ENCODE measurements around the gene KCNK18. TPM values are rescaled to one million over a fixed set of nuclear protein-coding genes. Genes with fewer than 3 reads are reported as not detected.
A peak's percentile ranks its signal among the peaks of the same experiment; 100 is the strongest.

The KCNK18 gene
- total and polyA plus RNA-seq, 4 experiments from 2014 or later, result not detected

- no peak overlapping the region for H3K4me3 ChIP-seq (ENCODE audit: low read length in 2 of 2)
- Mint-ChIP-seq H3K9me3 (peaks cover 0 to 15% (median 4%) of the 10 kb centered on the region in 8 donors), H3K27ac (peak overlapping the region in 1 of 7 donors; percentile 66), H3K4me3 (peak overlapping the region; percentile 15 to 80 (median 64)), H3K36me3 (no peaks in the 10 kb centered on the region), H3K4me1 (peaks cover 15 to 44% (median 33%) of the 10 kb centered on the region in 4 donors), H3K27me3 (peaks cover 66 to 71% of the 10 kb centered on the region in 2 donors)
- H3K9me3 ChIP-seq (ENCODE audit: control insufficient read depth in 1 of 2, low read length in 2 of 2), result no peaks in the 10 kb centered on the region
- ChIA-PET POLR2A (ENCODE audit: partially characterized antibody) (no interaction called here), CTCF (ENCODE audit: partially characterized antibody) (interaction anchor here (5.7 kb wide), 1 partner anchor 13 kb away, joined by 55 read pairs; no protein-coding TSS in a partner anchor)
- intact Hi-C loops (cut with micrococcal nuclease), result no loop called here
- no peaks in the 10 kb centered on the region for H3K36me3 ChIP-seq (ENCODE audit: insufficient read depth, low read length)
- peaks cover 61% of the 10 kb centered on the region for H3K27me3 ChIP-seq (ENCODE audit: insufficient read depth, low read length)
- H3K27ac ChIP-seq (ENCODE audit: low read depth, low read length), result no peak overlapping the region
- no peak for DNase-seq
- H3K4me1 ChIP-seq (ENCODE audit: insufficient read depth, low read length), result peaks cover 26% of the 10 kb centered on the region
These were observed 34.9 kb upstream of the KCNK18 start for GRCh38 chr10:117162093-117163060.

GRCh38 chr10:117163061-117163953 lies 34.0 kb upstream of the KCNK18 start:
- H3K4me1 Mint-ChIP-seq, result peaks cover 17 to 50% (median 36%) of the 10 kb centered on the region in 4 donors
- Histone ChIP-seq H3K27me3 (ENCODE audit: insufficient read depth, low read length) (peaks cover 60% of the 10 kb centered on the region), H3K4me3 (ENCODE audit: low read length in 2 of 2) (no peak overlapping the region), H3K4me1 (ENCODE audit: insufficient read depth, low read length) (peaks cover 33% of the 10 kb centered on the region), H3K36me3 (ENCODE audit: insufficient read depth, low read length) (no peaks in the 10 kb centered on the region), H3K9me3 (ENCODE audit: control insufficient read depth in 1 of 2, low read length in 2 of 2) (no peaks in the 10 kb centered on the region), H3K27ac (ENCODE audit: low read depth, low read length) (no peak overlapping the region)
- intact Hi-C loops (cut with micrococcal nuclease), result no loop called here
- H3K9me3 Mint-ChIP-seq, result peaks cover 0 to 15% (median 4%) of the 10 kb centered on the region in 8 donors
- no peak overlapping the region for H3K27ac Mint-ChIP-seq
- DNase-seq, result no peak
- ChIA-PET CTCF (ENCODE audit: partially characterized antibody) (interaction anchor here (0.7 to 5.7 kb wide), 2 partner anchors 12 to 376 kb away, joined by 3 to 55 read pairs; no protein-coding TSS in a partner anchor), POLR2A (ENCODE audit: partially characterized antibody) (no interaction called here)
- H3K36me3 Mint-ChIP-seq, result no peaks in the 10 kb centered on the region
- H3K27me3 Mint-ChIP-seq, result peaks cover 63 to 68% of the 10 kb centered on the region in 2 donors
- H3K4me3 Mint-ChIP-seq, result peak overlapping the region in 4 of 8 donors; percentile 36 to 62 (median 55)

- POLR2A ChIA-PET (ENCODE audit: partially characterized antibody), result no interaction called here
- Histone ChIP-seq H3K4me3 (ENCODE audit: low read length in 2 of 2) (no peak overlapping the region), H3K36me3 (ENCODE audit: insufficient read depth, low read length) (no peaks in the 10 kb centered on the region), H3K9me3 (ENCODE audit: control insufficient read depth in 1 of 2, low read length in 2 of 2) (no peaks in the 10 kb centered on the region), H3K4me1 (ENCODE audit: insufficient read depth, low read length) (peaks cover 33% of the 10 kb centered on the region), H3K27me3 (ENCODE audit: insufficient read depth, low read length) (peaks cover 61% of the 10 kb centered on the region), H3K27ac (ENCODE audit: low read depth, low read length) (no peak overlapping the region)
- Mint-ChIP-seq H3K36me3 (no peaks in the 10 kb centered on the region), H3K27me3 (peaks cover 60 to 68% of the 10 kb centered on the region in 2 donors), H3K4me3 (peak overlapping the region in 7 of 8 donors; percentile 23 to 69 (median 57)), H3K4me1 (peaks cover 19 to 52% (median 39%) of the 10 kb centered on the region in 4 donors), H3K9me3 (peaks cover 0 to 15% (median 4%) of the 10 kb centered on the region in 8 donors), H3K27ac (no peak overlapping the region)
- CTCF ChIA-PET (ENCODE audit: partially characterized antibody), result interaction anchor here (0.7 to 5.7 kb wide), 2 partner anchors 11 to 377 kb away, joined by 3 to 55 read pairs; no protein-coding TSS in a partner anchor
- intact Hi-C loops (cut with micrococcal nuclease), result no loop called here
- no peak for DNase-seq
These were observed 33.2 kb upstream of the KCNK18 start for GRCh38 chr10:117163954-117164548.

GRCh38 chr10:117164592-117165537 lies 32.4 kb upstream of the KCNK18 start:
- Mint-ChIP-seq H3K27ac (peak overlapping the region in 1 of 7 donors; percentile 79), H3K36me3 (no peaks in the 10 kb centered on the region), H3K4me1 (peaks cover 22 to 56% (median 43%) of the 10 kb centered on the region in 4 donors), H3K27me3 (peaks cover 62 to 69% of the 10 kb centered on the region in 2 donors), H3K4me3 (peak overlapping the region in 7 of 8 donors; percentile 5 to 62 (median 41)), H3K9me3 (peaks cover 0 to 13% (median 3%) of the 10 kb centered on the region in 8 donors)
- CTCF ChIA-PET (ENCODE audit: partially characterized antibody), result interaction anchor here (5.7 kb wide), 1 partner anchor 10 kb away, joined by 55 read pairs; no protein-coding TSS in a partner anchor
- Histone ChIP-seq H3K36me3 (ENCODE audit: insufficient read depth, low read length) (no peaks in the 10 kb centered on the region), H3K9me3 (ENCODE audit: control insufficient read depth in 1 of 2, low read length in 2 of 2) (no peaks in the 10 kb centered on the region), H3K4me3 (ENCODE audit: low read length in 2 of 2) (no peak overlapping the region), H3K27ac (ENCODE audit: low read depth, low read length) (no peak overlapping the region), H3K27me3 (ENCODE audit: insufficient read depth, low read length) (peaks cover 55% of the 10 kb centered on the region), H3K4me1 (ENCODE audit: insufficient read depth, low read length) (peaks cover 33% of the 10 kb centered on the region)
- intact Hi-C loops (cut with micrococcal nuclease), result loop anchor here (5.0 kb wide), 1 partner anchor 882 kb away; the partner anchor contains the start of gene RAB11FIP2
- DNase-seq, result no peak
- POLR2A ChIA-PET (ENCODE audit: partially characterized antibody), result no interaction called here

- H3K9me3 ChIP-seq (ENCODE audit: control insufficient read depth in 1 of 2, low read length in 2 of 2), result no peaks in the 10 kb centered on the region
- H3K27ac ChIP-seq (ENCODE audit: low read depth, low read length), result no peak overlapping the region
- Mint-ChIP-seq H3K4me1 (peaks cover 22 to 58% (median 43%) of the 10 kb centered on the region in 4 donors), H3K27me3 (peaks cover 63 to 70% of the 10 kb centered on the region in 2 donors), H3K4me3 (peak overlapping the region in 5 of 8 donors; percentile 3 to 44 (median 11)), H3K36me3 (no peaks in the 10 kb centered on the region), H3K27ac (no peak overlapping the region), H3K9me3 (peaks cover 0 to 10% (median 0%) of the 10 kb centered on the region in 8 donors)
- no peaks in the 10 kb centered on the region for H3K36me3 ChIP-seq (ENCODE audit: insufficient read depth, low read length)
- peaks cover 56% of the 10 kb centered on the region for H3K27me3 ChIP-seq (ENCODE audit: insufficient read depth, low read length)
- intact Hi-C loops (cut with micrococcal nuclease), result loop anchor here (5.0 kb wide), 1 partner anchor 882 kb away; the partner anchor contains the start of gene RAB11FIP2
- H3K4me1 ChIP-seq (ENCODE audit: insufficient read depth, low read length), result peaks cover 33% of the 10 kb centered on the region
- POLR2A ChIA-PET (ENCODE audit: partially characterized antibody), result no interaction called here
- CTCF ChIA-PET (ENCODE audit: partially characterized antibody), result interaction anchor here (3.1 to 5.7 kb wide), 3 partner anchors 8 to 369 kb away, joined by 29 to 55 read pairs (median 31); no protein-coding TSS in a partner anchor
- H3K4me3 ChIP-seq (ENCODE audit: low read length in 2 of 2), result no peak overlapping the region
- no peak for DNase-seq
These were observed 31.5 kb upstream of the KCNK18 start for GRCh38 chr10:117165538-117166417.
